A549 (cell line): Measurements from ENCODE around the gene KLHL13.

Experiments used
- CBX8 ChIP-seq: fragments of 200-600 bp; sonication (generic); IDR thresholded peaks from 2 replicates; pipeline ENCODE4 v1.6.1; 2016
- CEBPB ChIP-seq, 2 experiments: fragments of >200 bp in 1 of 2; sonication (Bioruptor Twin) in 1 of 2; formaldehyde crosslinking in 1 of 2; IDR thresholded peaks; 2 replicates each; pipeline ENCODE4 v1.6.1; 2012 to 2016
- CTCF ChIP-seq: fragments of >200 bp; sonication (Bioruptor Twin); formaldehyde crosslinking; IDR thresholded peaks from 3 replicates; pipeline ENCODE4 v1.5.1; 2016
- HOXA7 ChIP-seq: fragments of 250-450 bp; sonication (Bioruptor Pico); IDR thresholded peaks from 2 replicates; pipeline ENCODE4 v1.5.0; 2020; ENCODE audit warnings: mild to moderate bottlenecking, moderate library complexity
- JUN ChIP-seq, 2 experiments: fragments of >200 bp; sonication (Bioruptor Twin); formaldehyde crosslinking; IDR thresholded peaks; 2 replicates in 1 of 2; 3 replicates in 1 of 2; pipeline ENCODE4 v1.6.1; 2016 to 2017
- POLR2A ChIP-seq: IDR thresholded peaks from 2 replicates; pipeline ENCODE4 v1.6.1; 2012; ENCODE audit warnings: mild to moderate bottlenecking, low read length
- REST ChIP-seq: fragments of 200-600 bp; sonication (generic); IDR thresholded peaks from 2 replicates; pipeline ENCODE4 v1.6.1; 2016; ENCODE audit warnings: antibody characterized with exemption, mild to moderate bottlenecking, moderate library complexity
- TF ChIP-seq, protein P1 (sequence below): IDR thresholded peaks from 2 replicates; pipeline ENCODE4 v1.6.1; 2012
- TF ChIP-seq, protein P2 (sequence below): IDR thresholded peaks from 2 replicates; pipeline ENCODE4 v1.6.1; 2012

GRCh38 chrX:117851025-117851424 is 265.6 kb downstream of the KLHL13 start:
- no peak for TF ChIP-seq POLR2A
- no peak for TF ChIP-seq CTCF
- TF ChIP-seq HOXA7, result no peak
- no peak for TF ChIP-seq JUN (IDR thresholded peaks at IDR 0.05)
- TF ChIP-seq, protein P1, sequence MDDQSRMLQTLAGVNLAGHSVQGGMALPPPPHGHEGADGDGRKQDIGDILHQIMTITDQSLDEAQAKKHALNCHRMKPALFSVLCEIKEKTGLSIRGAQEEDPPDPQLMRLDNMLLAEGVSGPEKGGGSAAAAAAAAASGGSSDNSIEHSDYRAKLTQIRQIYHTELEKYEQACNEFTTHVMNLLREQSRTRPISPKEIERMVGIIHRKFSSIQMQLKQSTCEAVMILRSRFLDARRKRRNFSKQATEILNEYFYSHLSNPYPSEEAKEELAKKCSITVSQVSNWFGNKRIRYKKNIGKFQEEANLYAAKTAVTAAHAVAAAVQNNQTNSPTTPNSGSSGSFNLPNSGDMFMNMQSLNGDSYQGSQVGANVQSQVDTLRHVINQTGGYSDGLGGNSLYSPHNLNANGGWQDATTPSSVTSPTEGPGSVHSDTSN, result no peak
- TF ChIP-seq CBX8, result no peak
- no peak for TF ChIP-seq CEBPB (IDR thresholded peaks at IDR 0.05)
- TF ChIP-seq REST, result no peak
- TF ChIP-seq, protein P2, sequence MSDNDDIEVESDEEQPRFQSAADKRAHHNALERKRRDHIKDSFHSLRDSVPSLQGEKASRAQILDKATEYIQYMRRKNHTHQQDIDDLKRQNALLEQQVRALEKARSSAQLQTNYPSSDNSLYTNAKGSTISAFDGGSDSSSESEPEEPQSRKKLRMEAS, result no peak
